IMR-90 (cell line): ENCODE results near the gene KATNB1. TPM values are rescaled to one million over a fixed set of nuclear protein-coding genes. Genes with fewer than 3 reads are reported as not detected.

Experiments
- ATAC-seq: fragments of 200-7000 bp; cut with Tn5 transposase; 2 replicates; pipeline ENCODE4 v1.9.1; 2020; ENCODE audit warnings: low read depth, mild to moderate bottlenecking, moderate library complexity
- BruUV-seq: library from RNA; stranded (reverse); fragments of 400-500 nt; replicated peaks from 2 replicates; lab custom pipeline; 2021; lab: Mats Ljungman, UMichigan
- CTCF ChIA-PET: fragments of 300-600 bp; formaldehyde crosslinking; extraction: SDS; loops from one replicate; lab custom pipeline; 2021; ENCODE audit warnings: antibody characterized with exemption; lab: Yijun Ruan, JAX
- POLR2A ChIA-PET: fragments of 300-600 bp; sonication (Branson Sonifier 250); formaldehyde crosslinking; loops from one replicate; lab custom pipeline; 2022; ENCODE audit warnings: antibody characterized with exemption; ENCODE audit not compliant: unreplicated experiment; lab: Charles Lee
- DNase-seq: peaks from one replicate; pipeline ENCODE4 v3.0.0; 2013
- H2AFZ ChIP-seq: replicated peaks from 2 replicates; pipeline ENCODE3; 2013; ENCODE audit warnings: low read length, mild to moderate bottlenecking; ENCODE audit not compliant: poor library complexity
- H2AK5ac ChIP-seq: 2 replicates; pipeline ENCODE4 v1.6.1; 2013; ENCODE audit warnings: low read depth, low read length, inconsistent platforms
- H2AK9ac ChIP-seq: replicated peaks from 2 replicates; pipeline ENCODE3; 2013; ENCODE audit warnings: mild to moderate bottlenecking, low read depth, low read length, moderate library complexity; ENCODE audit not compliant: poor library complexity
- H2BK120ac ChIP-seq: 2 replicates; pipeline ENCODE4 v1.6.1; 2013; ENCODE audit warnings: low read depth, low read length, inconsistent platforms
- H2BK15ac ChIP-seq: 3 replicates; pipeline ENCODE4 v1.6.1; 2013; ENCODE audit warnings: low read depth, low read length, inconsistent platforms
- H2BK20ac ChIP-seq: 2 replicates; pipeline ENCODE4 v1.6.1; 2013; ENCODE audit warnings: low read depth, mild to moderate bottlenecking, inconsistent platforms, low read length, moderate library complexity
- H2BK5ac ChIP-seq: 2 replicates; pipeline ENCODE4 v1.6.1; 2013; ENCODE audit warnings: mild to moderate bottlenecking, low read depth, low read length, inconsistent platforms; ENCODE audit not compliant: poor library complexity, severe bottlenecking
- H3K14ac ChIP-seq: replicated peaks from 2 replicates; pipeline ENCODE4 v1.6.1; 2013; ENCODE audit warnings: low read depth, low read length, inconsistent platforms
- H3K18ac ChIP-seq: 2 replicates; pipeline ENCODE4 v1.6.1; 2013; ENCODE audit warnings: low read depth, low read length, control low read depth
- H3K23ac ChIP-seq: 2 replicates; pipeline ENCODE4 v1.6.1; 2013; ENCODE audit warnings: low read depth, low read length, inconsistent platforms
- H3K27ac ChIP-seq: 2 replicates; pipeline ENCODE4 v1.5.1; 2013; ENCODE audit warnings: mild to moderate bottlenecking, control low read depth, low read length; ENCODE audit not compliant: insufficient read depth
- H3K27me3 ChIP-seq: 2 replicates; pipeline ENCODE4 v1.6.1; 2013; ENCODE audit warnings: low read length; ENCODE audit not compliant: control insufficient read depth, insufficient read depth
- H3K36me3 ChIP-seq: 2 replicates; pipeline ENCODE4 v1.6.1; 2013; ENCODE audit warnings: low read length, mixed read lengths; ENCODE audit not compliant: control insufficient read depth, insufficient read depth
- H3K4ac ChIP-seq: 2 replicates; pipeline ENCODE4 v1.6.1; 2013; ENCODE audit warnings: low read depth, low read length, inconsistent platforms
- H3K4me1 ChIP-seq: 2 replicates; pipeline ENCODE4 v1.6.1; 2013; ENCODE audit warnings: low read length, mixed read lengths; ENCODE audit not compliant: control insufficient read depth, insufficient read depth
- H3K4me2 ChIP-seq: 2 replicates; pipeline ENCODE4 v1.6.1; 2013; ENCODE audit warnings: low read depth, mild to moderate bottlenecking, control low read depth, low read length, moderate library complexity
- H3K4me3 ChIP-seq: 2 replicates; pipeline ENCODE4 v1.5.1; 2013; ENCODE audit warnings: low read depth, mild to moderate bottlenecking, control low read depth, low read length, moderate library complexity; ENCODE audit not compliant: insufficient read depth
- H3K56ac ChIP-seq: 2 replicates; pipeline ENCODE4 v1.6.1; 2013; ENCODE audit warnings: low read length, inconsistent platforms; ENCODE audit not compliant: insufficient read depth; ENCODE audit errors: extremely low read depth
- H3K79me1 ChIP-seq, 2 experiments: 2 replicates each; pipeline ENCODE4 v1.6.1; 2013; ENCODE audit warnings: low read length in 2 of 2, inconsistent platforms in 1 of 2, low read depth in 1 of 2
- H3K9ac ChIP-seq: 2 replicates; pipeline ENCODE4 v1.6.1; 2013; ENCODE audit warnings: low read depth, low read length, control low read depth
- H3K9me1 ChIP-seq: 2 replicates; pipeline ENCODE4 v1.6.1; 2013; ENCODE audit warnings: low read length, inconsistent platforms; ENCODE audit not compliant: insufficient read depth
- H3K9me3 ChIP-seq: 2 replicates; pipeline ENCODE4 v1.6.1; 2013; ENCODE audit warnings: low read length; ENCODE audit not compliant: control insufficient read depth, insufficient read depth
- H4K20me1 ChIP-seq: 2 replicates; pipeline ENCODE4 v1.6.1; 2013; ENCODE audit warnings: low read length, inconsistent platforms; ENCODE audit not compliant: insufficient read depth
- H4K5ac ChIP-seq: 2 replicates; pipeline ENCODE4 v1.6.1; 2013; ENCODE audit warnings: mild to moderate bottlenecking, low read depth, low read length, control low read depth
- H4K8ac ChIP-seq, 2 experiments: 2 replicates each; pipeline ENCODE4 v1.6.1; 2013; ENCODE audit warnings: low read depth in 2 of 2, low read length in 2 of 2, control low read depth in 1 of 2, inconsistent platforms in 1 of 2
- H4K91ac ChIP-seq: 2 replicates; pipeline ENCODE4 v1.6.1; 2013; ENCODE audit warnings: low read depth, low read length, inconsistent platforms; ENCODE audit not compliant: insufficient read depth
- BHLHE40 ChIP-seq: fragments of 150-350 bp; IDR thresholded peaks from 2 replicates; pipeline ENCODE4 v1.6.1; 2016; ENCODE audit warnings: mild to moderate bottlenecking, low read depth, low read length
- CEBPB ChIP-seq: IDR thresholded peaks from 2 replicates; pipeline ENCODE4 v1.6.1; 2012; ENCODE audit warnings: low read depth, low read length, improper control_type of control experiment
- MXI1 ChIP-seq: IDR thresholded peaks from 2 replicates; pipeline ENCODE4 v1.6.1; 2012; ENCODE audit warnings: low read depth, mild to moderate bottlenecking, low read length, moderate library complexity, borderline replicate concordance
- NFE2L2 ChIP-seq: fragments of 150-350 bp; IDR thresholded peaks from 2 replicates; pipeline ENCODE4 v1.6.1; 2016; ENCODE audit warnings: low read depth, mild to moderate bottlenecking, low read length
- RFX5 ChIP-seq: IDR thresholded peaks from 2 replicates; pipeline ENCODE4 v1.8.0; 2012; ENCODE audit warnings: low read depth, mild to moderate bottlenecking, low read length, moderate library complexity
- SMC3 ChIP-seq: fragments of 150-350 bp; IDR thresholded peaks from 2 replicates; pipeline ENCODE4 v1.6.1; 2016; ENCODE audit warnings: low read depth, mild to moderate bottlenecking, antibody characterized with exemption, low read length, moderate library complexity
- WGBS, 2 experiments: methylation state at CpG; one replicate each; pipeline versions ENCODE4 v1.1.5 to v1.1.7; 2013; ENCODE audit warnings: missing lambda C conversion rate in 2 of 2; ENCODE audit not compliant: insufficient read length in 1 of 2; ENCODE audit errors: extremely low coverage in 2 of 2; 5-methylcytosine and 5-hydroxymethylcytosine counted together
- dilution Hi-C: fragments of 300-500 bp; cut with HindIII; formaldehyde crosslinking; loops from one replicate; pipeline ENCODE4 v1.14.3; 2018; ENCODE audit warnings: low sequenced_read_pairs; ENCODE audit not compliant: unreplicated experiment
- in situ Hi-C: fragments of 300-500 bp; cut with MboI; formaldehyde crosslinking; loops from 3 replicates; pipeline ENCODE4 v1.14.3; 2019; ENCODE audit warnings: low sequenced_read_pairs, inconsistent platforms, mixed read lengths
- intact Hi-C: fragments of 100-400 bp; cut with micrococcal nuclease; formaldehyde crosslinking; loops from 2 replicates; pipeline ENCODE4 v1.10.0; 2022
- polyA plus RNA-seq, 3 experiments: library from polyadenylated mRNA; depleted of rRNA; stranded (reverse); fragments of >200 nt; gene quantifications; 2 replicates each; pipeline ENCODE4 v1.2.3, GENCODE V29; 2012; ENCODE audit warnings: low replicate concordance in 1 of 3
- total RNA-seq: library from RNA; depleted of rRNA; stranded (reverse); fragments of >200 nt; gene quantifications from 2 replicates; pipeline ENCODE4 v1.2.3, GENCODE V29; 2012
- TF ChIP-seq, protein P1 (sequence below): fragments of 150-350 bp; IDR thresholded peaks from 2 replicates; pipeline ENCODE4 v1.6.1; 2016; ENCODE audit warnings: low read depth, mild to moderate bottlenecking, low read length, moderate library complexity, borderline replicate concordance
- TF ChIP-seq, protein P2 (sequence below): conservative IDR thresholded peaks from 2 replicates; pipeline ENCODE4 v1.5.1; 2012; ENCODE audit warnings: mild to moderate bottlenecking, low read depth, low read length, improper control_type of control experiment

The KATNB1 gene
- total and polyA plus RNA-seq, 2 of the 4 experiments (the other 2 are of a cell fraction), result 10.9 to 23.5 TPM

DNA sequence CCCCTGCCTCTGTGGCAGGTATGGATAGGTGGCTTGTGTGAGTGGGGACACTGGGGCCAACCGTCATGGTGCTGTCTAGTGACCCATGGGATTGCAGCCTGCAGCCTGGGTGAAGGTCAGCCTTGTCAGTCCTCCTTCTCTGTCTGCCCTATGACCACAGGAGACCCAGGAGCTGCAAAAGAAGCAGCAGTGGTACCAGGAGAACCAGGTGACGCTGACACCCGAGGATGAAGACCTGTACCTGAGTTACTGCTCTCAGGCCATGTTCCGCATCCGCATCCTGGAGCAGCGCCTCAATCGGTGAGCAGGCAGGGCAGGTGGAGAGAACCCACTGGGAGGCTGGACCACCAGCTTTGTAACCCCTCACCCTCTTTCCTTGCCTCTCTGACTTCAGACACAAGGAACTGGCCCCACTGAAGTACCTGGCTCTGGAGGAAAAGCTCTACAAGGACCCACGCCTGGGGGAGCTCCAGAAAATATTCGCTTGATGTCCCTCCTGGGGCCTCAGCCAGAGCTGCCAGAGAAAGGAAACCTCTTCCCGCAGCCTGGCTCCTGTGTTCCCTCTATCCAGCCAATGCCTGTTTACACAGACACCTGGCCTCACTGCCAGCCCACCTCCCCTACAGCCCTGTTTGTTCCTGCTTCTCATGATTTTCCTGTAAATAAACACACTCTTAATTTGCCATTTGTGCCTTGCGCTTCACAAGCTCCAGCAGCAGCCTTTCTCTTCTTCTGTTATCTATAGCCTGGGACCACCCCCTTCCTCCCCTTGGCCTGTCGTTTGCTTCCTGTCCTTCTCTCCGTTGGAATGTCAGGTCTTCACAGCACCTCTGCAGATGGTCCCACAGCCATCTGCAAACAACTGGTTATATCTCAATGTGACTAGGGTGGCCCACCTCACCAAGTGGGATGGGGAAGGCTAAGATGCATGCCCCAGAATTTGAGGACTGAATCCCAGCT is 4.5 kb upstream of the KATNB1 start:
- intact Hi-C loops, result no loop called here
- TF ChIP-seq CEBPB, result no peak
- no peak for TF ChIP-seq NFE2L2
- no peak for TF ChIP-seq SMC3
- TF ChIP-seq, protein P1, sequence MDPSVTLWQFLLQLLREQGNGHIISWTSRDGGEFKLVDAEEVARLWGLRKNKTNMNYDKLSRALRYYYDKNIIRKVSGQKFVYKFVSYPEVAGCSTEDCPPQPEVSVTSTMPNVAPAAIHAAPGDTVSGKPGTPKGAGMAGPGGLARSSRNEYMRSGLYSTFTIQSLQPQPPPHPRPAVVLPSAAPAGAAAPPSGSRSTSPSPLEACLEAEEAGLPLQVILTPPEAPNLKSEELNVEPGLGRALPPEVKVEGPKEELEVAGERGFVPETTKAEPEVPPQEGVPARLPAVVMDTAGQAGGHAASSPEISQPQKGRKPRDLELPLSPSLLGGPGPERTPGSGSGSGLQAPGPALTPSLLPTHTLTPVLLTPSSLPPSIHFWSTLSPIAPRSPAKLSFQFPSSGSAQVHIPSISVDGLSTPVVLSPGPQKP, result no peak
- TF ChIP-seq, protein P2, sequence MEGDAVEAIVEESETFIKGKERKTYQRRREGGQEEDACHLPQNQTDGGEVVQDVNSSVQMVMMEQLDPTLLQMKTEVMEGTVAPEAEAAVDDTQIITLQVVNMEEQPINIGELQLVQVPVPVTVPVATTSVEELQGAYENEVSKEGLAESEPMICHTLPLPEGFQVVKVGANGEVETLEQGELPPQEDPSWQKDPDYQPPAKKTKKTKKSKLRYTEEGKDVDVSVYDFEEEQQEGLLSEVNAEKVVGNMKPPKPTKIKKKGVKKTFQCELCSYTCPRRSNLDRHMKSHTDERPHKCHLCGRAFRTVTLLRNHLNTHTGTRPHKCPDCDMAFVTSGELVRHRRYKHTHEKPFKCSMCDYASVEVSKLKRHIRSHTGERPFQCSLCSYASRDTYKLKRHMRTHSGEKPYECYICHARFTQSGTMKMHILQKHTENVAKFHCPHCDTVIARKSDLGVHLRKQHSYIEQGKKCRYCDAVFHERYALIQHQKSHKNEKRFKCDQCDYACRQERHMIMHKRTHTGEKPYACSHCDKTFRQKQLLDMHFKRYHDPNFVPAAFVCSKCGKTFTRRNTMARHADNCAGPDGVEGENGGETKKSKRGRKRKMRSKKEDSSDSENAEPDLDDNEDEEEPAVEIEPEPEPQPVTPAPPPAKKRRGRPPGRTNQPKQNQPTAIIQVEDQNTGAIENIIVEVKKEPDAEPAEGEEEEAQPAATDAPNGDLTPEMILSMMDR, result no peak
- no peak for TF ChIP-seq BHLHE40
- no peak for TF ChIP-seq MXI1
- no peak for TF ChIP-seq RFX5
- Histone ChIP-seq H3K4ac (no peak overlapping the region), H2BK5ac (no peak overlapping the region), H2BK20ac (no peak overlapping the region), H3K4me2 (no peak overlapping the region), H3K79me1 (peaks cover 0 to 10% of the 10 kb centered on the region in 2 experiments; a peak in 2 of 4 replicates), H3K27me3 (peaks cover 2% of the 10 kb centered on the region), H3K9me1 (no peaks in the 10 kb centered on the region), H3K56ac (no peak overlapping the region), H3K4me1 (0 out of 2 replicates have a peak, but pooled peaks cover 2% of the 10 kb centered on the region), H2AFZ (no peak overlapping the region), H3K4me3 (no peak overlapping the region), H3K27ac (no peak overlapping the region), H3K9ac (no peak overlapping the region), H3K36me3 (no peaks in the 10 kb centered on the region), H2BK15ac (no peak overlapping the region), H4K20me1 (no peaks in the 10 kb centered on the region), H3K23ac (no peak overlapping the region), H3K14ac (no peak overlapping the region), H4K8ac (no peak overlapping the region), H2BK120ac (no peak overlapping the region), H4K91ac (no peak overlapping the region), H4K5ac (no peak overlapping the region), H2AK9ac (no peak overlapping the region), H3K18ac (no peak overlapping the region), H3K9me3 (no peaks in the 10 kb centered on the region), H2AK5ac (no peak overlapping the region)
- no TSS peak for BruUV-seq
- WGBS, 2 experiments, result 89% methylated on average over 7 of the region's 13 CpGs; no CpG with 5 or more reads in 1 of the 2 experiments
- in situ Hi-C loops, result no loop called here
- CTCF ChIA-PET, result interaction anchor here (0.6 to 0.9 kb wide), 2 partner anchors 82 to 145 kb away, joined by 3 read pairs; no protein-coding TSS in a partner anchor
- dilution Hi-C loops, result no loop called here
- POLR2A ChIA-PET, result no interaction called here
- DNase-seq, result no peak
- no peak for ATAC-seq
